CMK (cell line): ENCODE results near the gene CNN2.

Source experiments
- DNase-seq: peaks from one replicate; pipeline ENCODE4 v3.0.0-alpha.2; 2010; ENCODE audit warnings: low read depth

The CNN2 gene

DNA sequence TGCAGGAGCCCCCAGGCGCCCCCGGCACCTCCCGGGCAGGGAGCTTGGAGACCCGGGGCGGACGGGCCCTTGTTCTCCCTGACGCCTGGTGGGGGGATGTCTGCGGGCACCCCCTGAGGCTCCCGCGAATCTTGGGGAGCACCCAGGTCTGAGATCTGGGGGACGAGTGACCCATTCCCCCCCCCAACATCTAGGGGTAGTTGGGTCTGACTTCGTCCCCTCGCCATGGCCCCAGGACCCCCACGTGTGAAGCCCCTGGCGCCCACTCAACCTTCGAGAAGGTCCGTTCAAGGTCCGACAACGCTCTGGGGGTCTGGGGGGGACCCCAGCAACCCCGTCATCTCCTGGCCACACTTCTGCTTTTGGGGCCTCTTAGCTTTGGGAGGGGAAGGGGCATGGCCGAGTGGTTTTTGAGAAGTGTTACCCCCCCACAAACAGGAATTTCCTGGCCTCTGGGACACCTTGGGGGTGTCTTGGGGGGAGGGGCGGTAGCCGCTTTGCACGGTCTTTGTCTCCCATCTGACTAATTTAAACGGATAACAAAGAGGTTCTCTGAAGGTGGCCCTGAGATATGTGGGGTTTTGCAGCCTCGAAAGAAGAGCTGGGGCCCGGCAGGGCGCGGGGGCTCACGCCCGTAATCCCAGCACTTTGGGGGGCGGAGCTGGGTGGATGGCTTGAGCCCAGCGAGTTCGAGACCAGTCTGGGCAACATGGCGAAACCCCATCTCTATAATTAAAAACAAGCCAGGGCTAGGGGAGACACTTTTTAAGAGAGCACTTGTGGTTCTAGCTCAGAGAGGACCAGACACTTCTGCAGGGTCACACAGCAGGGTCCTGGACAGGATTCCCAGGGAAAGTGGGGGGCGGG is 608 bp downstream of the CNN2 start:
- DNase-seq: no peak

DNA sequence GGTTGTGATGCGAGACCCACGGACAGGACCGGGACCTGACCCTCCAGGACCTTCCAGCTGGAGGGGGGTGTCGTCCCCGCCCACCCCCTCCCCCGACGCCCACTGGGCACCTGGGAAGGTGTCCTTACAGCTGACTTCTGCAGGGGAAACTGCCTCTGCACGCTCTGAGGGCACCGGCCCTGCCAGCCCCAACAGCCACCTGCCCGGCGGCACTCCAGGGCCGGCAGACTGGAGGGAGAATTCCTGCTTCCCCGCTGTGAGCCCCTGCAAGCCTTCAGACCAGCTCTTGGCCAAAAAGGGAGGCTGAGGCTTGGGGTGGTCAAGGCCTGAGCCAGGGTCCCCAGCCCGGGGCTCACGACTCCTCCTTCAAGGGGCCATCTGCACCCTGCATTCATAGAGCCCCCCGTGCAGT is 1.2 kb downstream of the CNN2 start:
- DNase-seq: no peak

DNA sequence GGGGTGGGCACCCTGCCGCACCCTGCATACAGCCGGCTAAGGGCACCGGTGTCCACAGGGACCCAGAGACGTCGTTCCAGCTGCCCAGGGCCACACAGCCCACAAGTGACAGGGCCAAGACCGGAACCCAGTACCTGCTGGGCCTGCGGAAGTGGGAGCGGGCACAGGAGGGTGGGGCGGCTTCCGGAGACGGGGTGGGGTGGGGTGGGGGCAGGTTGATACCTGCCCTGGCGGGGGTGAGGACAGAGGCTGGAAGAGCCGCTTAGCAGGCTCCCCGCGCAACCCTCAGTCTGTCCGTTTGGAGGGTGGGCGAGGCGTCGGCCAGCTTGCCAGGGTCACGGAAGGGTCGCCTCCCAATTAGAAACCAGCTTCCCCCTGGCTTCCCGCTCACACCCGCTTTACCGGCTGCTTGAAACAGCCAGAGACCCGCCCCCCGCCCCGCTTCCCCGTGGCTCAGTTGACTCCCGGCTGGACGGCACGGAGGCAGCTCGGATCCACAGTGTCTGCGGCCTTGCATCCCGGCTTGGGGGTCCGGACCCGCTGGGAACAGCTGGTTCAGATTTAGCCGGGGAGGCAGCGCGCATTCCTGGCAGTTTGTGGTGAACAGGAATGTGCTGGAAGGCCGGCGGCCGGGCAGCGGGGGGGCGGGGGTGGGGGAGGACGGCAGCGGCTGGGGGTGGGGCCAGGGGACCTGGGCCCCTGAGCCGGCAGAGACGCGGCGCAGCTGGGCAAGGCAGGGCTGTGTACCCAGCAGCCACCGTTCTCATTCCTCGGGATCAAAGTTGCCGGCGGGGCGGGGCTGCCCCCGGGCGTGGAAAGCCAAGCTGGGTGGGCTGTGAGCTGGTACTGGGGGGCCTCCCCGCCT is 1.9 kb downstream of the CNN2 start:
- no peak for DNase-seq

DNA sequence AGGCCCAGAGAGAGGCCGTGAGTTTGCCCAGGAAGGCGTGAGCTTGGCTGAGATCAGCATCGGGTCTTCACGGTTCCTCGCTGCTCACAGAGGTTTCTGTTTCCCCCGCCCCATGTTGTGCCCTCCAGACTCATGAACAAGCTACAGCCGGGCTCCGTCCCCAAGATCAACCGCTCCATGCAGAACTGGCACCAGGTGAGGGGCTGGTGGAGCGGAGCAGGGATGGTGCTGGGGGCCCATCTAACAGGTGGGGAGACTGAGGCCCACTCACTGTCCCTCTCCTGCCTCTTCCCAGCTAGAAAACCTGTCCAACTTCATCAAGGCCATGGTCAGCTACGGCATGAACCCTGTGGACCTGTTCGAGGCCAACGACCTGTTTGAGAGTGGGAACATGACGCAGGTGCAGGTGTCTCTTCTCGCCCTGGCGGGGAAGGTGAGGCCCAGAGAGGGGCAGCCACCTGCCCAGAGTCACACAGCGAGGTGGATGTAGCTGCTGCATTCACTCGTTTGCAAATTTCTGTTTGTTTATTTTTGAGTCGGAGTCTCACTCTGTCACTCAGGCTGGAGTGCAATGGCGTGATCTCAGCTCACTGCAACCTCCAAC is 6.0 kb downstream of the CNN2 start:
- DNase-seq: no peak

DNA sequence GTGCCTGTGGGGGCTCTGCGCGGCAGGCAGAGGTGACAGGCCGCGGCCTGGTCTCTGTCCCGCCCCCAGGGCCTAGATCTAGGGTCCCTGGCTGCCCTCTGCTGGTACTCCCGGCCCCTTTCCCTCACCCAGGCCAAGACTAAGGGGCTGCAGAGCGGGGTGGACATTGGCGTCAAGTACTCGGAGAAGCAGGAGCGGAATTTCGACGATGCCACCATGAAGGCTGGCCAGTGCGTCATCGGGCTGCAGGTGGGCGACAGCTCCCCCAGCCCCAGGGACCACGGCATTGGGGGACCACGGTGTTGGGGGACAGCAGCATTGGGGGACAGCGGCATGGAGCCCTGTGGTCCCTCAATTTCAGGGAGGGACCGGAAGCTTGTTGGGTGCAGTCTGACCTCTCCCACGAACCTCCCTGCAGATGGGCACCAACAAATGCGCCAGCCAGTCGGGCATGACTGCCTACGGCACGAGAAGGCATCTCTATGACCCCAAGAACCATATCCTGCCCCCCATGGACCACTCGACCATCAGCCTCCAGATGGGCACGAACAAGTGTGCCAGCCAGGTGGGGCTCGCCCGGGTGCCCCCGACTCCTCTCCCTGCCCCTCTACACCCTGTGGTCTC is 9.7 kb downstream of the CNN2 start:
- no peak for DNase-seq

DNA sequence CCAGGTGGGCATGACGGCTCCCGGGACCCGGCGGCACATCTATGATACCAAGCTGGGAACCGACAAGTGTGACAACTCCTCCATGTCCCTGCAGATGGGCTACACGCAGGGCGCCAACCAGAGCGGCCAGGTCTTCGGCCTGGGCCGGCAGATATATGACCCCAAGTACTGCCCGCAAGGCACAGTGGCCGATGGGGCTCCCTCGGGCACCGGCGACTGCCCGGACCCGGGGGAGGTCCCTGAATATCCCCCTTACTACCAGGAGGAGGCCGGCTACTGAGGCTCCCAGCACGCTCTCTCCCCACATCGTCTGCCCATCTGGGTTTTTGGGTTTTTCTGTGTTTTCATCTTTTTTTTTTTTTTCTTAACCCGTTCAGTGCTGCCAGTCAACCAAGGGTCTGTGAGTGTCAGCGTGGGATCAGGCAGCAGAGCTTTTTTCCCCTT is 11.2 kb downstream of the CNN2 start:
- DNase-seq: no peak

DNA sequence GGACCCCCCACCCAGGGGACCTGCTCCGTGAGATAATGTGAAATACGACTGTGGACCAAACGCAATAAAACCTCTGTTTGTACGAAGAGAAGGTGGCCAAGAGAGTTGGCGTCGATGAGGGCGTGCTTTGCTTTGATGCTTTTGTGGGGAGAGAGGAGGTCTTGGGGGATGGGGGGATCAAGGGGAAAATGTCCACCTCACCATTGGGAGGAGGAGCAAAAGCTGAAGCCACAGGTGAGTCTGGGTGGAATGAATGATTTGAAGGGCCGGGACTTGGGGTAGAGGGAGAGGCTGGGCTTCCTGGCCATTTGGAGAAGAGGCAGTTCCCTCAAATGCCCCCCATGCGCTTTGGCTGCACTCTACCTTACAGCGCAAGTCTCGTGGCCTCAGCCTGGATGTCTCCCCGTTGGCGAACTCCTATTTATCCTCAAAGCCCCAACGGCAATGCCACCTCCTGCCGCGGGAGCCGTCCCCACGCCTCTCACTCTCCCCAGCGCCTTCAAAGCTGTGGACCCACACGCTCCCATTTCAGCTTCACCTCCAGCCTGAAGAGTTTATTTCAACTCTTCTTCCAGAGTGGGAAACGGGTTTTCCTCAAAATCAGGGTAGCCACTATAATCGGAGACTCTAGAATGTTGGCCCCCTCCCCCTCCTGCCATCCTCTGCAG is 12.7 kb downstream of the CNN2 start:
- DNase-seq: no peak

DNA sequence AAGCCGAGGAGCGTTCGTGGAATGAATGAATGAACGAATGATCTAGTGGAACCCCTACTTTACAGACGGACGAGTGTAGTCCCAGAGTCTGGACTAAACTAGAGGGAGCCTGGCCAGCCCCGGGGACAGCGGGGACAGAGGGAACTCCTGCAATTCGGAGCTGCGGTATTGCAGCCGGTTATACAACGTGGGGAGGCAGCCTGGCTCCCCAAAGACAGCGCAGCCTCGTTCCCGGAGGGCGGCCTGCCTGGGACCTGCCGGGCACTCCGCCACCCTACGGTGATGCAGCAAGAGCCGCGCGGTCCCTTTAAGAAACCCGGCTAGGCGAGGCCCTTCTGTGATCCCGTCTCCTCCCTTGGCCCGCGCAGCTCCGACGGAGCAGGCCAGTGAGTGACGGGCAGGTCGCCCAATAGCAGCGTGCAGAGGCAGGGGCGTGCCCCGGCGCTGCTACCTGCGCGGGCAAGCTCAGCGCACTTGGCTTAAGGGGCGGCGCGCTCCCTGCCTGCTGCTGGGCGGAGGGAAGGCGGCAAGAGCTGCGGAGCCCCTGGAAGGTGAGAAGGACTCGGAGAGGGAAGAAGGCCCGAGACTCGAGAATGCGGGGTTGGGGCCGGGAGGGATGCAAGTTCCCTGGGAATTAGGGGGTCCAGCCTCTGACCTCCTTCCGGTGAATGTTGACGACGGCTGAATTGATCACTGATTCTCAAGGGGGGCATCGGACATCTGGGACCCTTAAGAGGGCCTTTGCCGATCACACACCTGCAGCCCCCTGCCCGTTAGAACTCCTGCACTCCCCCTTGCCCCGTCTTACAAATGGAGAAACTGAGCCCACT is 13.5 kb downstream of the CNN2 start, which contains the start of gene ABCA7:
ABCA7 (plus strand) TSS at position 462 of the 830 bp plus-strand sequence. CDS start 1,255 bp downstream, outside the sequence.
- peak; percentile 98 for DNase-seq

DNA sequence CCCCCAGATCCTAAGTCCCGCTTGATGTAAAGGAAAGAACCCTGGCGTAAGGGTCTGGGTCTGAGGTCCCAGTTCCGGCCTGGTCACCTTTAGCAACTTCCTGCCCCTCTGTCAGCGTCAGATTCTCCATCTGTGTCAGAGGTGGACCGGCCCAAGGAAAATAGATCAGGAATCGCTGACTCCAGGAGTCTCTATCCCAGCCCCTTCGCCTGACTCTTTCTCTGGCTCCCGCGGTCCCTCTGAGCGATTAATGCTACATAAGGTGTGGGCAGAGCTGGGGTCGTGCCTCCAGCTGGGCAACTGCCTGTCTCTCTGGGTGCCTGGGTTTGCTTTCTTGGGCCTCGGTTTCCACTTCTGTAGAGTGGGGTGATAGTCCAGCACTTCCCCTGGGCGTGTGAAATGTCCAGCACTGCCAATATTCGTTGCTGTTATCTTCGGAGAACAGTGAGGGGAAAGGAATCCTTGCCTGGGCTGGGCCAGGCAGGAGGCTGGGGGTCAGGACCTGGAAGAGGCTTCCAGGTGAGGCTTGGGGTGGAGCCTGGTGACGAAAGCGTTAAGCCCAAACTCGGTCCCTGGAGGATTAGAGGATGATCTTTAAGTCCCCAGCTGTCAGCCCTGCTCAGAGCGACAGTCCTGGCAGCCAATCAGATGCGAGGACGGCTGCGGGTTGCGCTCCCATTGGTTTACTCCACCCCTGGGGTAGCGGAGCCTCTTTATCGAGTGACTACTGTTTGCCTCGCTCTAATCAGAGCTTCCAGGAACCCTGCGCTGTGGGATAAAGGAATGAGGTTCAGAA is 14.3 kb downstream of the CNN2 start:
- DNase-seq: peak; percentile 91

DNA sequence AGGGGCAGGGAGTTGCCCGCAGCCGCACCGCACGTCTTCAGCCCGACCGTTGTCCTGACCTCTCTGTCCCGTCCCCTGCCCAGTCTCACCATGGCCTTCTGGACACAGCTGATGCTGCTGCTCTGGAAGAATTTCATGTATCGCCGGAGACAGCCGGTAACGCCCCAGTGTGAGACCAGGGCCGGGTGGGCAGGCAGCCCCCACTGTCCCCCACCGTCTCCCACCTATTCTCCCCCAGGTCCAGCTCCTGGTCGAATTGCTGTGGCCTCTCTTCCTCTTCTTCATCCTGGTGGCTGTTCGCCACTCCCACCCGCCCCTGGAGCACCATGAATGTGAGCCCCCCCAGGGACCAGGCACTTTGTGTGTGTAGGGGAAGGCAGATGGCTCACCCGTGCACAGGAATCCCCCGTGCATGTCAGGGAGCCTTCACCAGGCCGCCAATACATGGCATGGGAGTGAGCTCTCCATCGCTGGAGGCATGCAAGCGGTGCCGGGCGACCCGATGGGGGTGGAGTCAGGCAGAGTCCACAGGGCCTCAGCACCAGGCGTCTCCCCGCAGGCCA is 14.9 kb downstream of the CNN2 start:
- DNase-seq: no peak

DNA sequence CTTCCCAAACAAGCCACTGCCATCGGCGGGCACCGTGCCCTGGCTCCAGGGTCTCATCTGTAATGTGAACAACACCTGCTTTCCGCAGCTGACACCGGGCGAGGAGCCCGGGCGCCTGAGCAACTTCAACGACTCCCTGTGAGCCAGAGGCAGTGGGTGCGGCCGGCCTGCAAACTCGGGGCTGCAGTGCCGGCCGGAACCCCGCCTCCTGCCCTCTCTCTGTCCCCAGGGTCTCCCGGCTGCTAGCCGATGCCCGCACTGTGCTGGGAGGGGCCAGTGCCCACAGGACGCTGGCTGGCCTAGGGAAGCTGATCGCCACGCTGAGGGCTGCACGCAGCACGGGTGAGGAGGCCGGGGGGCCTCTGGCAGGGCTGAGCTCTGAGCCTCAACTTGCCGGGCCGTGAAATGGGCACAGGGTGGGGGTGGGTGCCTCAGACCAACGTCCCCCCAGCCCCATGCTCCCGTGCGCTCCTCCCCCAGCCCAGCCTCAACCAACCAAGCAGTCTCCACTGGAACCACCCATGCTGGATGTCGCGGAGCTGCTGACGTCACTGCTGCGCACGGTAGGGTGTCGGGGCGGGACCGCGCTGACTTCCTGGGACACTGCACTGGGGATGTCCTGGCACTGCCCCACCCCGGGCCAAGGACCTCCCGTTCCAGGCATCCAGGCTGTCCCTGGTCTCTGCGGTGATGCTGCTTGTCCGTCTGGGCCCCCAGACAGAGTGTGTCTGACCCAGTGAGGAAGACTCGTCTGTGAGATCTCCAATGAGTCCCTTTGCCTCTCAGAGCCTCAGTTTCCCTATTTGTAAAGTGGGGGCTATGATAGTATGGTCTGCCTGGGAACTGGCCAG is 15.7 kb downstream of the CNN2 start:
- DNase-seq: no peak

DNA sequence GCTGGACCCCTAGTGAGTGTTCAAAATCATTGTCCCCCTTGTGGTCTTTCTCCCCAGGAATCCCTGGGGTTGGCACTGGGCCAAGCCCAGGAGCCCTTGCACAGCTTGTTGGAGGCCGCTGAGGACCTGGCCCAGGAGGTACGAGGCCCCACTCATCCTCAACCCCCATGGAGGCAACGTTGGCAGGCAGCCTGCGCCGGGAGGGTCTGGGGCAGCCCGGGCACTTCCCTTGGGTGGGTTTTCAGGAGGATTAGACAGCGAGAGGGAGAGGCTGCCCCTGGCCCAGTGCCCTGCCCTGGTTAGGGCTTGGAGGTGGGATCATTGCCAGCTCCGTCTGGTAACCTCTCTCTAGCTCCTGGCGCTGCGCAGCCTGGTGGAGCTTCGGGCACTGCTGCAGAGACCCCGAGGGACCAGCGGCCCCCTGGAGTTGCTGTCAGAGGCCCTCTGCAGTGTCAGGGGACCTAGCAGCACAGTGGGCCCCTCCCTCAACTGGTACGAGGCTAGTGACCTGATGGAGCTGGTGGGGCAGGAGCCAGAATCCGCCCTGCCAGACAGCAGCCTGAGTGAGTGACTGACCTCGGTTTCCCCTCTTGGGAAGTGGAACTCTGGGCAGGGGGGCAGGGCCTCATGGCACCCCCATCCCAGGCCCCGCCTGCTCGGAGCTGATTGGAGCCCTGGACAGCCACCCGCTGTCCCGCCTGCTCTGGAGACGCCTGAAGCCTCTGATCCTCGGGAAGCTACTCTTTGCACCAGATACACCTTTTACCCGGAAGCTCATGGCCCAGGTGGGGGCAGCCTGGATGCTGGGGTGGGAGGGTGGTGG is 16.5 kb downstream of the CNN2 start:
- no peak for DNase-seq

DNA sequence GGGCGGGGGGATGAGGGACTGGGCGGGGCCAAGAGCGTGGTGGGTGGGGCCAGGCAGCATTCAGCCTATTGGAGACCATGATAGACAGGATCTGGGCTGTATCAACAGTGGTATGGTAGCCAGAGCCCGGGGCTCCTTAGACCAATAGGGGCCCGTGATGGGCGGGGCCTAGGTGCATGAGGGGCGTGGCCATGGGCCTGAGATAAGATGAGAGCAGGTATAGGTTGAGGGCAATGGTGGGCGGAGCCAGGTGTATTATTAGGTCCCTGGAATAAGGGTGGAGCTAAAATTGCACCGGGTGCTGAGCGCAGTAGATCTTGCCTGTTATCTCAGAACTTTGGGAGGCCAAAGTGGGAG is 18.8 kb downstream of the CNN2 start:
- DNase-seq: no peak

DNA sequence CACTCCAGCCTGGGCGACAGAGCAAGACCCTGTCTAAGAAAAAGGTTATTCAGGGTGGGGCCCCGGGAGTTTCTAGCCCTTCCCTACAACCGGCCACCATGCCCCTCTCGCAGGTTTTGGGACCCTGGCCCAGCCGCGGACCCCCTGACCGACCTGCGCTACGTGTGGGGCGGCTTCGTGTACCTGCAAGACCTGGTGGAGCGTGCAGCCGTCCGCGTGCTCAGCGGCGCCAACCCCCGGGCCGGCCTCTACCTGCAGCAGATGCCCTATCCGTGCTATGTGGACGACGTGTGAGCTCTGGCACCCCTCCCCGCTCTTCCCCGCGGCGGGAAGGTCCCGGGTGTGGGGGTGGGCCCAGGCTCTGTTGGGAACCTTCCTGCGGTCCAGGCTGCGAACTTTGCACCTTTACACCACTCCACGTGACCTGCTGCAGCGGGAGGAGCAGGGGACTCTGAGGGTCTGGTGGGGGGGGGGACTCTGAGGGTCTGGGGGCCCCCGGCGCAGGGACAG is 19.8 kb downstream of the CNN2 start:
- no peak for DNase-seq

DNA sequence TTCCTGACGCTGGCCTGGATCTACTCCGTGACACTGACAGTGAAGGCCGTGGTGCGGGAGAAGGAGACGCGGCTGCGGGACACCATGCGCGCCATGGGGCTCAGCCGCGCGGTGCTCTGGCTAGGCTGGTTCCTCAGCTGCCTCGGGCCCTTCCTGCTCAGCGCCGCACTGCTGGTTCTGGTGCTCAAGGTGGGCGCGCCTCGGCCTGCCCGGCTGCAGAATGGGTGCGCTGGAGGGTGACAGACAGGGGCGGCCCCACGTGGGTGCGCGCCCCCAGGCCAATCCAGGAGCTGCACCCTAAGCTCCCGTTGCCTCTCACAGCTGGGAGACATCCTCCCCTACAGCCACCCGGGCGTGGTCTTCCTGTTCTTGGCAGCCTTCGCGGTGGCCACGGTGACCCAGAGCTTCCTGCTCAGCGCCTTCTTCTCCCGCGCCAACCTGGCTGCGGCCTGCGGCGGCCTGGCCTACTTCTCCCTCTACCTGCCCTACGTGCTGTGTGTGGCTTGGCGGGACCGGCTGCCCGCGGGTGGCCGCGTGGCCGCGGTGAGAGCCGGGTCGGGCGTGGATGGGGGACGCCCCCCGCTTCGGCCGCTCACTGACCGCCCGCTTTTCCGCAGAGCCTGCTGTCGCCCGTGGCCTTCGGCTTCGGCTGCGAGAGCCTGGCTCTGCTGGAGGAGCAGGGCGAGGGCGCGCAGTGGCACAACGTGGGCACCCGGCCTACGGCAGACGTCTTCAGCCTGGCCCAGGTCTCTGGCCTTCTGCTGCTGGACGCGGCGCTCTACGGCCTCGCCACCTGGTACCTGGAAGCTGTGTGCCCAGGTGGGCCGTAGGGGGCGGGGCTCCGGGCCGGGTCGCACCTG is 20.7 kb downstream of the CNN2 start:
- DNase-seq: peak; percentile 70

DNA sequence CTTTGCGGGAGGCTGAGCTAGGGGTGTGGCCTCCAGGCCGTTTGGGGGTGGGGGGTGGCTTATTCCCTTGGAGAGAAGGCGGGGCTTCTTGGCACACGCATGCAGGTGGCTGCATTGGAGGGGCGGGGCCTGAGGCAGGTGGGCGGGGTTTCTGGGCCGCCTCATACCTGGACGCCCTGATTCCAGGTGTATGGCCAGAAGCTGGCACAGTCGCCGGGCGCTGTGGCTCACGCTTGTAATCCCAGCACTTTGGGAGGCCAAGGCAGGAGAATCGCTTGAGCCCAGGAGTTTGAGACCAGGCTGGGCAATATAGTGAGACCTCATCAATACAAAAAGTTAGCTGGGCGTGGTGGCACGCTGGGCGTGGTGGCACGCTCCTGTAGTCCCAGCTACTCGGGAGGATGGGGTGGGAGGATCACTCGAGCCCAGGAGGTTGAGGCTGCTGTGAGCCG is 21.3 kb downstream of the CNN2 start:
- no peak for DNase-seq
